IMR-90 (cell line): ENCODE data around the gene DHRS4. TPM values are rescaled to one million over a fixed set of nuclear protein-coding genes. Genes with fewer than 3 reads are reported as not detected.

Source experiments
- ATAC-seq: fragments of 200-7000 bp; cut with Tn5 transposase; 2 replicates; pipeline ENCODE4 v1.9.1; 2020; ENCODE audit warnings: low read depth, mild to moderate bottlenecking, moderate library complexity
- BruUV-seq: library from RNA; stranded (reverse); fragments of 400-500 nt; replicated peaks from 2 replicates; lab custom pipeline; 2021; lab: Mats Ljungman, UMichigan
- CTCF ChIA-PET: fragments of 300-600 bp; formaldehyde crosslinking; extraction: SDS; loops from one replicate; lab custom pipeline; 2021; ENCODE audit warnings: antibody characterized with exemption; lab: Yijun Ruan, JAX
- POLR2A ChIA-PET: fragments of 300-600 bp; sonication (Branson Sonifier 250); formaldehyde crosslinking; loops from one replicate; lab custom pipeline; 2022; ENCODE audit warnings: antibody characterized with exemption; ENCODE audit not compliant: unreplicated experiment; lab: Charles Lee
- DNase-seq: peaks from one replicate; pipeline ENCODE4 v3.0.0; 2013
- H2AFZ ChIP-seq: replicated peaks from 2 replicates; pipeline ENCODE3; 2013; ENCODE audit warnings: low read length, mild to moderate bottlenecking; ENCODE audit not compliant: poor library complexity
- H2AK5ac ChIP-seq: 2 replicates; pipeline ENCODE4 v1.6.1; 2013; ENCODE audit warnings: low read depth, low read length, inconsistent platforms
- H2AK9ac ChIP-seq: replicated peaks from 2 replicates; pipeline ENCODE3; 2013; ENCODE audit warnings: mild to moderate bottlenecking, low read depth, low read length, moderate library complexity; ENCODE audit not compliant: poor library complexity
- H2BK120ac ChIP-seq: 2 replicates; pipeline ENCODE4 v1.6.1; 2013; ENCODE audit warnings: low read depth, low read length, inconsistent platforms
- H2BK15ac ChIP-seq: 3 replicates; pipeline ENCODE4 v1.6.1; 2013; ENCODE audit warnings: low read depth, low read length, inconsistent platforms
- H2BK20ac ChIP-seq: 2 replicates; pipeline ENCODE4 v1.6.1; 2013; ENCODE audit warnings: low read depth, mild to moderate bottlenecking, inconsistent platforms, low read length, moderate library complexity
- H2BK5ac ChIP-seq: 2 replicates; pipeline ENCODE4 v1.6.1; 2013; ENCODE audit warnings: mild to moderate bottlenecking, low read depth, low read length, inconsistent platforms; ENCODE audit not compliant: poor library complexity, severe bottlenecking
- H3K14ac ChIP-seq: replicated peaks from 2 replicates; pipeline ENCODE4 v1.6.1; 2013; ENCODE audit warnings: low read depth, low read length, inconsistent platforms
- H3K18ac ChIP-seq: 2 replicates; pipeline ENCODE4 v1.6.1; 2013; ENCODE audit warnings: low read depth, low read length, control low read depth
- H3K23ac ChIP-seq: 2 replicates; pipeline ENCODE4 v1.6.1; 2013; ENCODE audit warnings: low read depth, low read length, inconsistent platforms
- H3K27ac ChIP-seq: 2 replicates; pipeline ENCODE4 v1.5.1; 2013; ENCODE audit warnings: mild to moderate bottlenecking, control low read depth, low read length; ENCODE audit not compliant: insufficient read depth
- H3K27me3 ChIP-seq: 2 replicates; pipeline ENCODE4 v1.6.1; 2013; ENCODE audit warnings: low read length; ENCODE audit not compliant: control insufficient read depth, insufficient read depth
- H3K36me3 ChIP-seq: 2 replicates; pipeline ENCODE4 v1.6.1; 2013; ENCODE audit warnings: low read length, mixed read lengths; ENCODE audit not compliant: control insufficient read depth, insufficient read depth
- H3K4ac ChIP-seq: 2 replicates; pipeline ENCODE4 v1.6.1; 2013; ENCODE audit warnings: low read depth, low read length, inconsistent platforms
- H3K4me1 ChIP-seq: 2 replicates; pipeline ENCODE4 v1.6.1; 2013; ENCODE audit warnings: low read length, mixed read lengths; ENCODE audit not compliant: control insufficient read depth, insufficient read depth
- H3K4me2 ChIP-seq: 2 replicates; pipeline ENCODE4 v1.6.1; 2013; ENCODE audit warnings: low read depth, mild to moderate bottlenecking, control low read depth, low read length, moderate library complexity
- H3K4me3 ChIP-seq: 2 replicates; pipeline ENCODE4 v1.5.1; 2013; ENCODE audit warnings: low read depth, mild to moderate bottlenecking, control low read depth, low read length, moderate library complexity; ENCODE audit not compliant: insufficient read depth
- H3K56ac ChIP-seq: 2 replicates; pipeline ENCODE4 v1.6.1; 2013; ENCODE audit warnings: low read length, inconsistent platforms; ENCODE audit not compliant: insufficient read depth; ENCODE audit errors: extremely low read depth
- H3K79me1 ChIP-seq, 2 experiments: 2 replicates each; pipeline ENCODE4 v1.6.1; 2013; ENCODE audit warnings: low read length in 2 of 2, inconsistent platforms in 1 of 2, low read depth in 1 of 2
- H3K9ac ChIP-seq: 2 replicates; pipeline ENCODE4 v1.6.1; 2013; ENCODE audit warnings: low read depth, low read length, control low read depth
- H3K9me1 ChIP-seq: 2 replicates; pipeline ENCODE4 v1.6.1; 2013; ENCODE audit warnings: low read length, inconsistent platforms; ENCODE audit not compliant: insufficient read depth
- H3K9me3 ChIP-seq: 2 replicates; pipeline ENCODE4 v1.6.1; 2013; ENCODE audit warnings: low read length; ENCODE audit not compliant: control insufficient read depth, insufficient read depth
- H4K20me1 ChIP-seq: 2 replicates; pipeline ENCODE4 v1.6.1; 2013; ENCODE audit warnings: low read length, inconsistent platforms; ENCODE audit not compliant: insufficient read depth
- H4K5ac ChIP-seq: 2 replicates; pipeline ENCODE4 v1.6.1; 2013; ENCODE audit warnings: mild to moderate bottlenecking, low read depth, low read length, control low read depth
- H4K8ac ChIP-seq, 2 experiments: 2 replicates each; pipeline ENCODE4 v1.6.1; 2013; ENCODE audit warnings: low read depth in 2 of 2, low read length in 2 of 2, control low read depth in 1 of 2, inconsistent platforms in 1 of 2
- H4K91ac ChIP-seq: 2 replicates; pipeline ENCODE4 v1.6.1; 2013; ENCODE audit warnings: low read depth, low read length, inconsistent platforms; ENCODE audit not compliant: insufficient read depth
- BHLHE40 ChIP-seq: fragments of 150-350 bp; IDR thresholded peaks from 2 replicates; pipeline ENCODE4 v1.6.1; 2016; ENCODE audit warnings: mild to moderate bottlenecking, low read depth, low read length
- CEBPB ChIP-seq: IDR thresholded peaks from 2 replicates; pipeline ENCODE4 v1.6.1; 2012; ENCODE audit warnings: low read depth, low read length, improper control_type of control experiment
- CHD1 ChIP-seq: IDR thresholded peaks from 2 replicates; pipeline ENCODE4 v1.6.1; 2012; ENCODE audit warnings: low read depth, low read length, improper control_type of control experiment
- CTCF ChIP-seq: conservative IDR thresholded peaks from 2 replicates; pipeline ENCODE4 v1.5.1; 2012; ENCODE audit warnings: mild to moderate bottlenecking, low read depth, low read length, improper control_type of control experiment
- FOS ChIP-seq: fragments of 150-350 bp; IDR thresholded peaks from 2 replicates; pipeline ENCODE4 v1.6.1; 2016; ENCODE audit warnings: low read depth, low read length
- MAFK ChIP-seq: IDR thresholded peaks from 2 replicates; pipeline ENCODE4 v1.6.1; 2012; ENCODE audit warnings: low read depth, low read length, improper control_type of control experiment
- MAZ ChIP-seq: IDR thresholded peaks from 2 replicates; pipeline ENCODE4 v1.6.1; 2012; ENCODE audit warnings: low read depth, mild to moderate bottlenecking, low read length, improper control_type of control experiment, moderate library complexity, borderline replicate concordance
- MXI1 ChIP-seq: IDR thresholded peaks from 2 replicates; pipeline ENCODE4 v1.6.1; 2012; ENCODE audit warnings: low read depth, mild to moderate bottlenecking, low read length, moderate library complexity, borderline replicate concordance
- NFE2L2 ChIP-seq: fragments of 150-350 bp; IDR thresholded peaks from 2 replicates; pipeline ENCODE4 v1.6.1; 2016; ENCODE audit warnings: low read depth, mild to moderate bottlenecking, low read length
- RAD21 ChIP-seq: IDR thresholded peaks from 2 replicates; pipeline ENCODE4 v1.6.1; 2012; ENCODE audit warnings: low read length, improper control_type of control experiment
- RCOR1 ChIP-seq: IDR thresholded peaks from 2 replicates; pipeline ENCODE4 v1.6.1; 2012; ENCODE audit warnings: mild to moderate bottlenecking, low read length, improper control_type of control experiment; ENCODE audit not compliant: insufficient replicate concordance
- RFX5 ChIP-seq: IDR thresholded peaks from 2 replicates; pipeline ENCODE4 v1.8.0; 2012; ENCODE audit warnings: low read depth, mild to moderate bottlenecking, low read length, moderate library complexity
- SMC3 ChIP-seq: fragments of 150-350 bp; IDR thresholded peaks from 2 replicates; pipeline ENCODE4 v1.6.1; 2016; ENCODE audit warnings: low read depth, mild to moderate bottlenecking, antibody characterized with exemption, low read length, moderate library complexity
- USF2 ChIP-seq: fragments of 150-350 bp; IDR thresholded peaks from 2 replicates; pipeline ENCODE4 v1.6.1; 2017; ENCODE audit warnings: mild to moderate bottlenecking, antibody characterized with exemption, low read length, low read depth
- whole genome bisulfite sequencing, 2 experiments: methylation state at CpG; one replicate each; pipeline versions ENCODE4 v1.1.5 to v1.1.7; 2013; ENCODE audit warnings: missing lambda C conversion rate in 2 of 2; ENCODE audit not compliant: insufficient read length in 1 of 2; ENCODE audit errors: extremely low coverage in 2 of 2; 5-methylcytosine and 5-hydroxymethylcytosine counted together
- dilution Hi-C: fragments of 300-500 bp; cut with HindIII; formaldehyde crosslinking; loops from one replicate; pipeline ENCODE4 v1.14.3; 2018; ENCODE audit warnings: low sequenced_read_pairs; ENCODE audit not compliant: unreplicated experiment
- in situ Hi-C: fragments of 300-500 bp; cut with MboI; formaldehyde crosslinking; loops from 3 replicates; pipeline ENCODE4 v1.14.3; 2019; ENCODE audit warnings: low sequenced_read_pairs, inconsistent platforms, mixed read lengths
- intact Hi-C: fragments of 100-400 bp; cut with micrococcal nuclease; formaldehyde crosslinking; loops from 2 replicates; pipeline ENCODE4 v1.10.0; 2022
- polyA plus RNA-seq, 3 experiments: library from polyadenylated mRNA; depleted of rRNA; stranded (reverse); fragments of >200 nt; gene quantifications; 2 replicates each; pipeline ENCODE4 v1.2.3, GENCODE V29; 2012; ENCODE audit warnings: low replicate concordance in 1 of 3
- total RNA-seq: library from RNA; depleted of rRNA; stranded (reverse); fragments of >200 nt; gene quantifications from 2 replicates; pipeline ENCODE4 v1.2.3, GENCODE V29; 2012
- TF ChIP-seq, protein P1 (sequence below): fragments of 150-350 bp; IDR thresholded peaks from 2 replicates; pipeline ENCODE4 v1.6.1; 2016; ENCODE audit warnings: low read depth, mild to moderate bottlenecking, low read length, moderate library complexity, borderline replicate concordance

The DHRS4 gene
- total and polyA plus RNA-seq, 2 of the 4 experiments (the other 2 are of a cell fraction) = 43.2 to 51.8 TPM

DNA sequence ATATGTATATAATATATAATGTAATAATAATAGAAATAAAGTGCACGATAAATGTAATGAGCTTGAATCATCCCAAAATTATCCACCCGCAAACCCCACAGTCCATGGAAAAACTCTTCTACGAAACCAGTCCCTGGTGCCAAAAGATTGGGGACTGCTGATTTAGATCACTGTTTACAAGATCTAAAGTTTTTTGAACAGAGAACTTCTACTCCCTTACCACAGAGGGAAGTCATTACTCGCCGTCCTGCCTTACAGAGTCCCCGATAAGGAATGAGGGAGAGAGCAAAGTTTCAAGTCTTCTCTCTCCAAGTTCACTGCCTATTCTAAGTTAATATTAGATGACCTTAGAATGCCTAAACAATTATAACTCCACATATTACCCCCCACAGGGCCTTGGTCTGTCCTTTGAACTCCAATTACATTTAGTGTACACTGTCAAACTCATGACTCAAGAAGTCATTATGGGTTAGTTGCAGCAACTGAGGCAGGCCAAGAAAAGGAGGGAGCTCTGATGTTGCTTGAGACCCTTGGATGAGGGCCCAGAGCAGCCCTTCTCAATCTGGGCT, 21.8 kb upstream of the DHRS4 start:
- no peak overlapping the region for H3K9ac ChIP-seq
- dilution Hi-C loops (no loop called here), in situ Hi-C loops (no loop called here), intact Hi-C loops (loop anchor here (10.0 kb wide), 1 partner anchor 457 kb away; no protein-coding TSS in a partner anchor)
- no peak overlapping the region for H3K4me3 ChIP-seq
- CTCF ChIA-PET = interaction anchor here (1.5 kb wide), 1 partner anchor 300 kb away, joined by 6 read pairs; no protein-coding TSS in a partner anchor
- no peak overlapping the region for H3K27ac ChIP-seq
- no peak overlapping the region for H2AK9ac ChIP-seq
- TF ChIP-seq MAFK = no peak
- TF ChIP-seq MXI1 = no peak
- TF ChIP-seq NFE2L2 = no peak
- no peak for TF ChIP-seq MAZ
- TF ChIP-seq RFX5 = no peak
- TF ChIP-seq CEBPB = no peak
- TF ChIP-seq, protein P1, sequence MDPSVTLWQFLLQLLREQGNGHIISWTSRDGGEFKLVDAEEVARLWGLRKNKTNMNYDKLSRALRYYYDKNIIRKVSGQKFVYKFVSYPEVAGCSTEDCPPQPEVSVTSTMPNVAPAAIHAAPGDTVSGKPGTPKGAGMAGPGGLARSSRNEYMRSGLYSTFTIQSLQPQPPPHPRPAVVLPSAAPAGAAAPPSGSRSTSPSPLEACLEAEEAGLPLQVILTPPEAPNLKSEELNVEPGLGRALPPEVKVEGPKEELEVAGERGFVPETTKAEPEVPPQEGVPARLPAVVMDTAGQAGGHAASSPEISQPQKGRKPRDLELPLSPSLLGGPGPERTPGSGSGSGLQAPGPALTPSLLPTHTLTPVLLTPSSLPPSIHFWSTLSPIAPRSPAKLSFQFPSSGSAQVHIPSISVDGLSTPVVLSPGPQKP = no peak
- TF ChIP-seq RAD21 = no peak
- TF ChIP-seq FOS = no peak
- TF ChIP-seq CTCF = no peak
- no peak for TF ChIP-seq SMC3
- no peak for TF ChIP-seq BHLHE40
- no peak for TF ChIP-seq USF2
- no peak for TF ChIP-seq RCOR1
- no peak for TF ChIP-seq CHD1
- POLR2A ChIA-PET = no interaction called here
- H3K14ac ChIP-seq = no peak overlapping the region
- H2BK20ac ChIP-seq = no peak overlapping the region
- no peak overlapping the region for H2BK120ac ChIP-seq
- H2AK5ac ChIP-seq = no peak overlapping the region
- H2AFZ ChIP-seq = no peak overlapping the region
- H3K79me1 ChIP-seq = no peaks in the 10 kb centered on the region
- no peak overlapping the region for H4K8ac ChIP-seq
- no peak overlapping the region for H2BK5ac ChIP-seq
- no CpG with 5 or more reads among the region's 6 CpGs for WGBS, 2 experiments
- H3K23ac ChIP-seq = no peak overlapping the region
- H4K5ac ChIP-seq = no peak overlapping the region
- no peak overlapping the region for H3K4ac ChIP-seq
- no peak overlapping the region for H3K4me2 ChIP-seq
- no peaks in the 10 kb centered on the region for H3K4me1 ChIP-seq
- ATAC-seq (no peak), DNase-seq (no peak)
- no TSS peak for BruUV-seq
- no peaks in the 10 kb centered on the region for H3K36me3 ChIP-seq
- peaks cover under 1% of the 10 kb centered on the region; the same call in 1 of the 2 replicates for H3K27me3 ChIP-seq
- no peaks in the 10 kb centered on the region for H4K20me1 ChIP-seq
- H3K9me3 ChIP-seq = no peaks in the 10 kb centered on the region
- no peak overlapping the region for H4K91ac ChIP-seq
- H3K9me1 ChIP-seq = no peaks in the 10 kb centered on the region
- no peak overlapping the region for H3K18ac ChIP-seq
- H3K56ac ChIP-seq = no peak overlapping the region
- no peak overlapping the region for H2BK15ac ChIP-seq
